GM04504 (cell line): ENCODE data around the gene HES2.
"Not testable (repeated sequence)": the region's sequence is repeated elsewhere in the genome, so short reads cannot be mapped to it uniquely, and the experiment has no call there.

ENCODE experiments used
- DNase-seq: peaks from one replicate; pipeline ENCODE4 v3.0.0-alpha.2; 2012; ENCODE audit warnings: low read depth

HES2 gene

DNA sequence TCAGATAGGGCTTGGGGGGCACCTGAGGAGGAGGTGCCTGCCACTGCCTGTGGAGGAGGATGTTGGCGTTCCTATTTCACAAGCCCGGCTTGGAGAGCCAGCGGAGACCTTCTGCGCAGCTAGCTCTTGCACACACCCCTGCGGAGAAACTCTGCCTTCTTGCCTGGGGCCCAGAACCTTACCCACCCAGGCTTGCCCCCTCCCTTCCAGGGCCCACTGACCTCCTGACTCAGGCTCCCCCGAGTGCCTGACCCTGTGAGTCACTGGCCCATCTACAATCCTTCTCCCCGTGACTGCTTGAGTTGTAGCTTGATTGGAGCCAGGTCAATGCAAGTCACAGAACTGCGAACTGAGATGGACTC lies 3.4 kb downstream of the HES2 start:
- no peak for DNase-seq

DNA sequence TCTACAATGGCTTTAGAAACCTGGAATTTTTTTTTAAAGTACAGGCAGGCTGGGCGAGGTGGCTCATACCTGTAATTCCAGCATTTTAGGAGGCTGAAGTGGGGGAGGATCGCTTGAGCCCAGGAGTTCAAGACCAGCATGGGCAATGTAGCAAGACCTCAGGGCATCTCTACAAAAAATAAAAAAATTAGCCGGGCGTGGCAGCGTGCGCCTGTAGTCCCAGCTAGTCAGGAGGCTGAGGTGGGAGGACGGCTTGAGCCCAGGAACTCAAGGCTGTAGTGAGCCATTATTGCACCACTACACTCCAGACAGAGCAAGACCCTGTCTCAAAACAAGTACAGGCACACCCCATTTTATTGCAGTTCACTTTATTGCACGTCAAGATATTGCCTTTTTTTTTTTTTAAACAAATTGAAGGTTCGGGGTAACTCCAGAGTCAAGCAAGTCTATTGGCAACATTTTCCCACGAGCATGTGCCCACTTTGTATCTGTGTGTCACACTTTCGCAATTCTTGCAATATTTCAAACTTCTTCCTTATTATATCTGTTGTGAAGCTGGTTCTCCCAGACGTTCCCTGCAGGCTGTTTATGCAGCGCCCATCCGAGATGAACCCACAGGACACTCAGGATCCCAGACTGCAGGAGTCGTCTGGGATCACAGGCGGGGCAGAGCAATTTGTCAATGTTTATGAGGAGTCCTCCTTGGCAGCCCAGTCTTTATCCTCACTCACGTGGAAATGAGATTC lies 4.7 kb downstream of the HES2 start:
- DNase-seq: no peak

DNA sequence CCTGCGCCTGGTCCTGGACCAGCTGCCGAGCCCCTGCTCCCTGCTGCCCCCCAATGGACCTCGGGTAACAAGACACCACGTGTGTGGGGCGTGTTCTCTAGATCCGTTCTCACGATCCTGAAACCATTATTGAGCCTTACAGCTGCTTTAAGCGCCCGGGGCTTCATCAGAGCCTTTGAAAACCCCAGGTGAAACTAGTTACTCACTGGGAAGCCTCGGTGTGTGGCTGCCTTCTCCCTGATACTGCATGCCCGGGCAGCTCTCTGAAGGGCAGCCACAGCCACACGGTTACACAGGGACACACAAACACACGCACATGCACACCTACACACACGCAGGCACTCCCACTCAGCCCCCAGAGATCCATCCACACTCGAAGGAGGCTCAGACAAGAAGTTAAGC lies 5.3 kb downstream of the HES2 start:
- DNase-seq: no peak

DNA sequence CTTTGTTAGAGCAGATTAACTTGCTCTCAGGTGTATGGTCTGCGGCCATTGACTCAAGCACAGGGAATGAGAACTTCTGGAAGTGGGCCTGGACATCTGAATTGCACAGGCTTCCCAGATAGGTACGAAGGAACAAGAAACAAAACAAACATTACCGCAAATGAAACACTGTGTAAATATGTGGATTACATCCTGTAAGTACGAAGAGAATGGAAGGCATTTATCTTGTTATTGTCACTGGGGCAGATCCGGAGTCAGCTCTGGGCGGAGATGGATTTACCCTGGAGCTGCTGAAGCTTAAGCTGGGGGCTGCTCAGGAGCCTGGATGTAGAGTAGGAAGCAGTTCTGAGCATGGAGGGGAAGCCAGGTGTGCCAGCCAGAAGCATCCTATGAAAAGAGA lies 6.8 kb downstream of the HES2 start:
- no peak for DNase-seq

DNA sequence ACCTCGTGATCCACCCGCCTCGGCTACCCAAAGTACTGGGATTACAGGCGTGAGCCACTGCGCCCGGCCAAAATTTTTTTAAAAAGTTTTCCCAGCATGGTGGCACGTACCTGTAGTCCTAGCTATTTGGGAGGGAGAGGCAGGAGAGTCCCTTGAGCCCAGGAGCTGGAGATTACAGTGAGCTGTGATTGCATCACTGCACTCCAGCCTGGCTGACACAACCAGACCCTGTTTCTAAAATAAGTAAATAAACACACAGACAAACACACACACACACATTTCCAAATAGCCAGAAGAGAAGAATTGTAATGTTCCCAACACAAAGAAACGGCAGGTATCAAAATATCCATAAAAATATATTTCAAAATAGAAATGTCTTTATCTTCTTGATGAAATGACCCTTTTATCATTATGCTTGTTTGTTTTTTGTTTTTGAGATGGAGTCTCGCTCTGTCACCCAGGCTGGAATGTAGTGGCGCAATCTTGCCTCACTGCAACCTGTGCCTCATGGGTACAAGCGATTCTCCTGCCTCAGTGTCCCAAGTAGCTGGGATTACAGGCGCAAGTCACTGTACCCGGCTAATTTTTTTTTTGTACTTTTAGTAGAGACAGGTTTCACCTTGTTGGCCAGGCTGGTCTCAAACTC lies 9.3 kb downstream of the HES2 start:
- DNase-seq: no peak

DNA sequence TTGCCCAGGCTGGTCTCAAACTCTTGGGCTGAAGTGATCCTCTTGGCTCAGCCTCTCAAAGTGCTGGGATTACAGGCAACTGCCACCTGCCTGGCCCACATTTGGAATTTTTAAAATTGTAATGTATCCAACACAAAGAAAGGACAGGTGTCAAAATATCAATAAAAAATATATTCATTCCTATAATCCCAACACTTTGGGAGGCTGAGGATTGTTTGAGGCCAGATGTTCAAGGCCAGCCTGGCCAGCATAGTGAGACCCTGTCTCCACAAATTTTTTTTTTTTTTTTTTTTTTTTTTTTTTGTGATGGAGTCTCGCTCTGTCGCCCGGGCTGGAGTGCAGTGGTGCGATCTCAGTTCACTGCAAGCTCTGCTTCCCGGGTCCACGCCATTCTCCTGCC lies 10.0 kb downstream of the HES2 start:
- DNase-seq: no peak

DNA sequence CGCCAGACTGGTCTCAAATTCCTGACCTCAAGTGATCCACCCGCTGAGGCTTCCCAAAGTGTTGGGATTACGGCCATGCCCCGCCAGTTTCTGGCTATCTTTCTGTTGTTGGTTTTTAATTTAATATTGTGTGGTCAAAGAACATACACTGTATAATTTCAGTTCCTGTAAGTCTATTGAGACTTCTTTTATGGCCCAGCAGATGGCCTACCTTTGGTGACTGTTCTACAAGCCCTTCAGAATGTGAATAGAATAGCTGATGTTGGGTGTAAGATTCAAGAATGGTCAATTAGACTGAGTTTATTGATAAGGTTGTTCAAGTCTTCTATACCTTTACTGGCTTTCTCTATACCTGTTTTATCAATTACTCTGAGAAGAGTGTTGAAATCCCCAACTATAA lies 10.7 kb downstream of the HES2 start:
- DNase-seq: no peak

DNA sequence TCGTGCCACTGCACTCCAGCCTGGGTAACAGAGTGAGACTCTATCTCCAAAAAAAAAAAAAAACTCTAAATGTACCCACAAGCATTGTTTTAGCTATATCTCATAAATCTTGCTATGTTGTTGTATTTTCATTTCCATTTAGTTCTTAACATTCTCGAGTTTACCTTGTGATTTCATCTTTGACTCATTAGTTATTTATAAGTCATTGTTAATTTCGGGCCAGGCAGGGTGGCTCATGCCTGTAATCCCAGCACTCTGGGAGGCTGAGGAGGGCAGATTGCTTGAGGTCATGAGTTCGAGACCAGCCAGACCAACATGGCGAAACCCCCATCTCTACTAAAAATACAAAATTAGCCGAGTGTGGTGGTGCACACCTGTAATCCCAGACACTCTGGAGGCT lies 11.7 kb downstream of the HES2 start:
- no peak for DNase-seq

DNA sequence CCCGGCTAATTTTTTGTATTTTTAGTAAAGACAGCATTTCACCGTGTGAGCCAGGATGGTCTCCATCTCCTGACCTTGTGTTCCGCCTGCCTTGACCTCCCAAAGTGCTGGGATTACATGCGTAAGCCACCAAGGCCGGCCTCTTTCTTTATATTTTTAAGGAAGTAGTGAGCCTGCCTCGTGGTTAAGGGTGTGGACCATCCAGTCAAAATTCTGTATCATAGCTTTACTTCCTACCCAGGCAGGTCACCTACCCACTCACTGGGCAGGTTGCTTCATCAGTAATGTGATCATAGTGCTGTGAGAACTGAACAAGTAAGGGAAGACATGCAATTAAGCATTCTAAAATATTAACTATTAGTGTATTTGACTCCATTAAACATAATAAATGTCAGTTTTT lies 18.0 kb downstream of the HES2 start:
- DNase-seq: no peak

DNA sequence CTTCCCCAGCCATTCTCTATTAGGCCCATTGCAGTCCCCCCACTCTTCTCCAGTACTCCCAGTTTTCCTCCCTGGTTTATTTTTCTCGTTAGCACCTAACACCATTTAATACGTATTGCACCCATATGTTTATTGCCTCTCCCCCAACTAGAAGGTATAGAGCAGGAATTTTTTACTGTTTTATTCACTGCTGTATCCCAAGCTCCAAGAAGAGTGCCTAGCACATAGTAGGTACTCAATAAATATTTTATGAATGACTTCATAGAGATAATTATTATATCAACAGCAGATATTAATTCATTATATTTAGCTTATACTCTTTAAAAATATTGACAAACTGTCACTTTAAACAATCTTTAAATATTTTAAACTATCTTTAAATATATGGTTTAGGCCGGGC lies 20.4 kb downstream of the HES2 start:
- no peak for DNase-seq

DNA sequence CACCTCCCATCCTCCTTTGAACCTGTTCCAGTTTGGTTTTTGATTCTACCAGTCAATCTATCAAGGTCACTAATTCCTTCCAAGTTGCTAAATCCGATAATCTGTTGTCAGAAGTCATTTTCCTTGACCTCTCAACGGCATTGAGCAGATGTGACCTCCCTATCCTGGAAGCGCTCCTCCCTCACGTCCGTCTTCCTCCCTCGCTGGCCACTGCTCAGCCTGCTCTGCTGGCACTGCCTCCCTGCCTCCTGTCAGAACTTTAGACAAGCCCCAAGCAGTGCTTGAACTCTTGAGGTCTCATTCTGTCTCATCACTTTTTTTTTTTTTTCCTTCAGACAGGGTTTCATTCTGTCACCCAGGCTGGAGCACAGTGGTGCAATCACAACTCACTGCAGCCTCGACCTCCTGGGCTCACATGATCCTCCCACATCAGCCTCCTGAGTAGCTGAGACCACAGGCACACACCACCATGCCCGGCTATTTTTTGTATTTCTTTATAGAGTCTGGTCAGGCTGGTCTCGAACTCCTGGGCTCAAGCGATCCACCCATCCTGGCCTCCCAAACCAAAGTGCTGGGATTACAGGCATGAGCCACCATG lies 21.8 kb downstream of the HES2 start:
- no peak for DNase-seq

DNA sequence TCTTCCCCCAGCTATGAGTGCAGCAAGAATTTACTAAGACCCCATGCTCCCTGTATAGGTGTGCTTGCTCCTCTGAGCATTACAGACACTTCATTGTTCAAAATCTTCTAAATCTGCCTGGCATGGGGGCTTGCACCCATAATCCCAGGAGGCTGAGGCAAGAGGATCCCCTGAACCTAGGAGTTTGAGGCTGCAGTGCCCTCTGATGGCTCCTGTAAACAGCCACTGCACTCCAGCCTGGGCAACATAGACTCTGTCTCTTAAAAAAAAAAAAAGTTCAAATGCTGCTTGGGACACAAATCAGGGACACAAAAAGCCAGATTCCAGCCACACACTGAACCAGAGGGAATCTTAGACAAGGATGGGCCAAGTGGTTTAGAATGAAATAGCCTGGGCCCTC lies 22.7 kb downstream of the HES2 start:
- DNase-seq: no peak

DNA sequence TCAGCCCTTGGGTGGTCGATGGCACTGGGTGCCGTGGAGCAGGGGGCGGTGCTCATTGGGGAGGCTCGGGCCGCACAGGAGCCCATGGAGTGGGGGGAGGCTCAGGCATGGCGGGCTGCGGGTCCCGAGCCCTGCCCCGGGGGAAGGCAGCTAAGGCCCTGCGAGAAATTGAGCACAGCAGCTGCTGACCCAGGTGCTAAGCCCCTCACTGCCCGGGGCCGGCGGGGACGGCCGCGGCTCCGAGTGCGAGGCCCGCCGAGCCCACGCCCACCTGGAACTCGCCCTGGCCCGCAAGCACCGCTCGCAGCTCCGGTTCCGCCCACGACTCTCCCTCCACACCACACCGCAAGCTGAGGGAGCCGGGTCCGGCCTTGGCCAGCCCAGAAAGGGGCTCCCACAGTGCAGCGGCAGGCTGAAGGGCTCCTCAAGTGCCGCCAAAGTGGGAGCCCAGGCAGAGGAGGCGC lies 23.9 kb downstream of the HES2 start:
- DNase-seq: not testable (repeated sequence)

DNA sequence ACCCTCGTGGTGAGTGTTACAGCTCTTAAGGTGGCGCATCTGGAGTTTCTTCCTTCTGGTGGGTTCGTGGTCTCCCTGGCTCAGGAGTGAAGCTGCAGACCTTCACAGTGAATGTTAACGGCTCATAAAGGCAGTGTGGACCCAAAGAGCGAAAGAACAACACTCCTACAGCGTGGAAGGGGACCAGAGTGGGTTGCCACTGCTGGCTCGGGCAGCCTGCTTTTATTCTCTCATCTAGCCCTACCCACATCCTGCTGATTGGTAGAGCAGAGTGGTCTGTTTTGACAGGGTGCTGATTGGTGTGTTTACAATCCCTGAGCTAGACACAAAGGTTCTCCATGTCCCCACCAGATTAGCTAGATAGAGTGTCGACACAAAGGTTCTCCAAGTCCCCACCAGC lies 24.6 kb downstream of the HES2 start:
- not testable (repeated sequence) for DNase-seq

DNA sequence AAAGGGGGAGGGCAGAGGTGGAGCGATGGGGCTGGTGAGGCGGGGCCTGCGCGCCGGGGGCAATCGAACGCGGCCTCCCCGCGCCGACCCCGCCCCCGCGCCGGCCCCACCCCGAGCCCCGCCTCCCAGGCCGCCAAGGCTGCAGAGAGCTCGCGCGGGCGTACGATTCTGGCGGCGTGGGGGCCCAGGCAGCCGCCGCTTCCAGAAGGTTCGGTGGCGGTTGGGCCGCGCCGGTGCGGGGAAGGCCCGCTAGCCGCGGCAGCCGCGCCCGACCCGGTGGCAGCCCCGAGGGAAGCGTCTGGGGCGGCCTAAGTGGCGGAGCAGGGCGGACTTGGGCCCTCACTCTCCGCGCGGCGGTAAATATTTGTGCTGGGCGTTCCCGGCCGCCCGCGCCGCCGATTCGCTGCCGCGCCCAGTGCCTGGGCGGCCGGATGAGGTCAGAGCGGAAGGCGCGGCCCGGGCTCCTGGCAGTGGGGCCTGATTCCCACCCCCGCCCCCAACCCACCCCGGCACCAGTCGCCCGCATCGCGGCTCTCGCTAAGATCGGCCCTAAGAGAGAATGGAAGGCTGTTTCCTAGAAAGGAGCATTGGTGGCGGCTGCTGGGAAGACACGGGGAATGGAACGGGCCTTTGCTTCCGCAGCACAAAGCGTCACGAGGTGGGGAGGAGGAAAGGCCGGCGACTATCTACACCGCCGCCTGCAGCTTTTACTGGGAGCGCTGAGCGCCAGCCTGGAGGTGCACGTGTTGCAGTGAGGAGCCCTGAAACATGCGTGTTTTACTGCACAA lies 26.1 kb downstream of the HES2 start, which contains the start of gene ACOT7:
ACOT7 (minus strand) TSS at position 368 of the 788 bp plus-strand sequence. CDS start 368 bp downstream, outside the sequence.
- DNase-seq: peak; percentile 73

DNA sequence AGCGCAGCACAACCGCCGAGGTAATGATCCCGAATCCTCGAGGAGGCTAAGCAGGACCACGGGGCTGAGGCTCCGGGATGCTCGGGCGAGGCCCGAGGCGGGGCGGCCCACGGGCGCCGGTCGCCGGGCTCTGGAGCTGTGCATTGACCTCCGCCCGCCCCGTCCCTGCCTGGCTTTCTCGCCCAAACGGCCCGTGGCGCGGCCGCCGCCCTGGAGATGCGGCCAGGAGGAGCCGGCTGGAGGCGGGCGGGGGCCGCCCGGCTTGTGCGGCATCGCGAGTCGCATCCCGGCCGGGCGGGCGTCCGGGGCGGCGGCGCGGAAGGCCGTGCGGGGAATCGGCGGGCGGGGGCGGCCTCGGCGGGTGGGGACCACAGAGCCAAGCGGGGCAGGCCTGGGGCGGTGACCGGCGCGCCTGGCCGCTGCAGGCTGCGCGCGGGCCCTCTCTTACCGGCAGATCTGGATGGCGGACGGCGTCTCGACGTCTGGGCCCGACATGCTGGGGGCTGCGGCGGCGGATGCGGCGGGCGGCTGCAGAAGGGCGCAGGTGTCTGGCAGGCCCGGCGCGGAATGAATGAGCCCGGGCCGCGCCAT lies 26.8 kb downstream of the HES2 start:
- DNase-seq: no peak

DNA sequence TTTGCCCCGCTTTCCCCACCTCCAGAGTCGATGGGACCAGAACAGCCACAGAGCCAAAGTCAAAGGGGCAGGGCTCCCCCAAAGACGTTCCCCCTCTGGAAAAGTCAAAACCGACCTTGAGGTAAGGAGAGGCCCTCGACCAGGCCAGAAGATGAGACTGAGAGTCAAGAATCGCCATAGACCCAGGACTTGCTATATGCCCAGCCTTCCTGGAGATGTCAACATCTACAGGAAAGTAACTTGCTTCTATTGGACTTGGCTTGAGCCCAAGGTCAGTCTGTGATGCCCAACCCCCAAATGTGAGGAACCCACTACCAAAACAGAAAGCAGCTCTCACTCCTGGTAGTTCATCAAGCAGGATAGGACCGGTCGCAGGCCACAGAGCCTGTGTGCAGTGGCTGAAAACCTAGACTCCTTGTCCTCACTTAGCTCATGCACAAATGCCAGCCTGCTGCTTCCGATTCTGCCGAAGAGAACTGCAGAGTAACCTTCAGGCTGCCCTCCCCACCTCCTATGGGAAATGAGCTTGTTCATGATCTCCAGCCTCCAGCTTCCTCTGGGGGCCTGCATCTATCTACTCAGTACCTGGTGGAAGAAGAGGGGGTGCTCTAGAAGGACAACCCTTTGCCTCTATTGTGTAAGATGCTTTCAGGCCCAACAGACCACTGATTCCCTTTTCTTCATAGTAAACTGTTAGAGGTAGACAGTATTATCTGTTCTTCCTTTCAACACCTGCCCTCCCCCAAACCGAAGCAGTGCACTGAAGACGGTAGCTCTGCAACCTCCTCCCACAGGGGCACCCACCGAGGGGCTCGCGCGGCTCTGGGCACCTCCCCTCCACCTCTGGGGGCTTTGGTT lies 27.5 kb downstream of the HES2 start:
- no peak for DNase-seq

DNA sequence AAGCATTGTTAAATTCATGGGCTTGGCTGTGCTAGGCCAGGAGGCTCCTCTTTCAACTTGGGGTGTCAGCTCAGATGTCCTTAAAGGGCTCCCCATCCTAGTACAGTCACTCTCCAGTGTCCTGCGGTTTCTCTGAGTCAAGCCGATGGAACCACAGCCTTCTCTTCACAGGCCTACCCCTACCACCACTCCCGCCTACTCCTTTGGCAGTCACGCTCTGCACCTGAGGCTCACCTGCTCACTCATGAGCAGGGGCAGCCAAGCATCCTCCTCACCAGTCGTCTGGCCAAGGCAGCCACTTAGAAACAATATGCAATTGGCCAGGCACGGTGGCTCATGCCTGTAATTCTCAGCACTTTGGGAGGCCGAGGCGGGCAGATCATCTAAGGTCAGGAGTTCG lies 29.7 kb downstream of the HES2 start:
- no peak for DNase-seq

DNA sequence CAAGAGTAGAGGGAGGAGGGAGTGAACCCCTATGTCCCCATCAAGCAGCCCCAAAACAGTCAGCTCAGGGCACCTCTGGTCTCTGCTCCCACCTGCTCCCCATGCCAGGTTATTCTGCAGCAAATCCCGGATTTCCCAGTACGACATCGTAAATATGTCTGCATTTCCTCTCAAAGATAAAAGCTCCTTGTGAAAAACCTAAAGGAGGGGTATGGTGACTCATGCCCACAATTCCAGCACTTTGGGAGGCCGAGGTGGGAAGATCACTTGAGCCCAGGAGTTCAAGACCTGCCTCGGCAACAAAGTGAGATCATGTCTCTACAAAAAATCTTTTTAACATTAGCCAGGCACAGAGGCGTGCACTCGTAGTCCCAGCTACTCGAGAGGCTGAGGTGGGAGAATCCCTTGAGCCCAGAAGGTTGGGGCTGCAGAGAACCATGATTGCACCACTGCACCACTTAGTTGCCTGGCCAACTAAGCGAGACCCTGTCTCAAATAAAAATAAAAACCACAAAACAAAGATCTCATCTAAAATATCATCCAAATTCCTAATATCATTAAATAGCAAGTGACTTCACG lies 33.3 kb downstream of the HES2 start:
- DNase-seq: no peak

DNA sequence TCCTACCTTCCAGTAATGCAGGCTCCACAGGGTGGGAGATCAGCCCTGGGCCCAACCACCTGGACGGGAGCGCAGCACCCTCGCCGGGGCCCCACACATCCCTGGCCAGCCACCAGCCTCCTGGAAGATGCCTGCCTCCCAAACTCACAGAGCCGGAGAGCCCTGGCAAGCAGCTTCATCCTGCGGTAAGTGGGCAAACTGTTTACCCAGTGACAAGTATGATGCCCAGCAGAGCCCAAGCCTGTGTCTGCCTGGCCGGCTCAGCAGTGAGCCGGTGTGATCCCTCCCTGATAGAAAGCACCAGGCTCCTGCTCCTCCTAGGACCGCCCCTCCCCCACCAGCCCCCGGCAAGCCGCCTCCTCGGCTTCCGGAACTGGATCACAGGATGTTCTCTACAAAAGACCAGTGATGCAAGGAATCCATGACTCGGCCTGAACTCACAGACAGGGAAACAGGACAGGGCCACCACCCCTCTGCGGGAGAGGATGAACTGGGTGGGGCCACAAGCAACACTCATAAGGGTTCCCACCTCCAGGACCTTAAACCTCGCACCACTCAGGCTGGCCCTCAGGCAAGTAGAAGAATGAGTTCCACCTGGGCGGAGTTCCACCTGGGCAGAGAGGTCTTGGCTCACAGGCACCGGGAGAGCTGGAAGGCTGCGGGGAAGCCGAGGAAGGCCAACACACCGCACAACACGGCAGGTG lies 34.1 kb downstream of the HES2 start:
- DNase-seq: peak; percentile 20
